ENCODE results near the gene RNF208.

The RNF208 gene

GRCh38 chr9:137206602-137207001 is 15.4 kb downstream of the RNF208 start:
- H3K9me3 Mint-ChIP-seq, result no peaks in the 10 kb centered on the region
- H3K4me3 Mint-ChIP-seq, result peak overlapping the region; percentile 95
- peaks cover 25% of the 10 kb centered on the region for H3K4me1 Mint-ChIP-seq (ENCODE audit: low read depth)
- no peaks in the 10 kb centered on the region for H3K27me3 Mint-ChIP-seq (ENCODE audit: low read depth)
- DNase-seq (ENCODE audit: low spot score), result no peak
- H3K27ac Mint-ChIP-seq, result peak overlapping the region; percentile 92
- H3K36me3 Mint-ChIP-seq (ENCODE audit: low read depth), result peaks cover 14% of the 10 kb centered on the region

- Mint-ChIP-seq H3K27me3 (ENCODE audit: low read depth) (no peaks in the 10 kb centered on the region), H3K9me3 (no peaks in the 10 kb centered on the region)
Observed at GRCh38 chr9:137205126-137206069, 16.6 kb downstream of the RNF208 start, which contains the start of the genes NDOR1 and TMEM203. NDOR1 (plus strand) TSS chr9:137205700; CDS start chr9:137205778, 78 bp downstream. TMEM203 (minus strand) TSS chr9:137205648; CDS start chr9:137205414, 234 bp downstream.

GRCh38 chr9:137204731-137205125 is 17.3 kb downstream of the RNF208 start:
- H3K4me1 Mint-ChIP-seq (ENCODE audit: low read depth), result peaks cover 29% of the 10 kb centered on the region
- no peaks in the 10 kb centered on the region for H3K27me3 Mint-ChIP-seq (ENCODE audit: low read depth)
- no peaks in the 10 kb centered on the region for H3K9me3 Mint-ChIP-seq
- H3K36me3 Mint-ChIP-seq (ENCODE audit: low read depth), result peaks cover 12% of the 10 kb centered on the region
- H3K4me3 Mint-ChIP-seq, result peak overlapping the region; percentile 95
- DNase-seq (ENCODE audit: low spot score), result no peak
- H3K27ac Mint-ChIP-seq, result peak overlapping the region; percentile 93

More at GRCh38 chr9:137205126-137206069, 16.6 kb downstream of the RNF208 start, which contains the start of the genes NDOR1 and TMEM203:
- H3K36me3 Mint-ChIP-seq (ENCODE audit: low read depth), result peaks cover 14% of the 10 kb centered on the region
- peak within 1 kb of the TSS; percentile 93 for H3K27ac Mint-ChIP-seq
- peak within 1 kb of the TSS; percentile 95 for H3K4me3 Mint-ChIP-seq
- peaks cover 29% of the 10 kb centered on the region for H3K4me1 Mint-ChIP-seq (ENCODE audit: low read depth)
- DNase-seq (ENCODE audit: low spot score), result peak; percentile 94

GRCh38 chr9:137202966-137203365 is 19.1 kb downstream of the RNF208 start:
- peaks cover 31% of the 10 kb centered on the region for H3K4me1 Mint-ChIP-seq (ENCODE audit: low read depth)
- DNase-seq (ENCODE audit: low spot score), result no peak
- H3K9me3 Mint-ChIP-seq, result no peaks in the 10 kb centered on the region
- peaks cover 9% of the 10 kb centered on the region for H3K36me3 Mint-ChIP-seq (ENCODE audit: low read depth)
- no peaks in the 10 kb centered on the region for H3K27me3 Mint-ChIP-seq (ENCODE audit: low read depth)
- no peak overlapping the region for H3K4me3 Mint-ChIP-seq
- no peak overlapping the region for H3K27ac Mint-ChIP-seq

GRCh38 chr9:137201205-137201868 is 20.7 kb downstream of the RNF208 start:
- DNase-seq (ENCODE audit: low spot score), result no peak
- Mint-ChIP-seq H3K9me3 (no peaks in the 10 kb centered on the region), H3K36me3 (ENCODE audit: low read depth) (peaks cover 4% of the 10 kb centered on the region), H3K4me3 (peak overlapping the region; percentile 82), H3K27me3 (ENCODE audit: low read depth) (no peaks in the 10 kb centered on the region), H3K4me1 (ENCODE audit: low read depth) (peaks cover 21% of the 10 kb centered on the region), H3K27ac (peak overlapping the region; percentile 72)

- Mint-ChIP-seq H3K27me3 (ENCODE audit: low read depth) (no peaks in the 10 kb centered on the region), H3K4me1 (ENCODE audit: low read depth) (peaks cover 21% of the 10 kb centered on the region), H3K9me3 (no peaks in the 10 kb centered on the region), H3K36me3 (ENCODE audit: low read depth) (peaks cover 4% of the 10 kb centered on the region), H3K27ac (peak within 1 kb of the TSS; percentile 72), H3K4me3 (peak within 1 kb of the TSS; percentile 83)
- DNase-seq (ENCODE audit: low spot score), result peak; percentile 99
Observed at GRCh38 chr9:137200311-137201204, 21.5 kb downstream of the RNF208 start, which contains the start of gene TPRN. TPRN (minus strand) TSS chr9:137200741; CDS start chr9:137200711, 30 bp downstream.

GRCh38 chr9:137199411-137200121 is 22.5 kb downstream of the RNF208 start:
- H3K27me3 Mint-ChIP-seq (ENCODE audit: low read depth), result no peaks in the 10 kb centered on the region
- peak overlapping the region; percentile 55 for H3K27ac Mint-ChIP-seq
- DNase-seq (ENCODE audit: low spot score), result no peak
- H3K9me3 Mint-ChIP-seq, result no peaks in the 10 kb centered on the region
- H3K4me3 Mint-ChIP-seq, result peak overlapping the region; percentile 83
- peaks cover 18% of the 10 kb centered on the region for H3K4me1 Mint-ChIP-seq (ENCODE audit: low read depth)
- peaks cover 4% of the 10 kb centered on the region for H3K36me3 Mint-ChIP-seq (ENCODE audit: low read depth)

- Mint-ChIP-seq H3K4me3 (no peak overlapping the region), H3K36me3 (ENCODE audit: low read depth) (peaks cover 4% of the 10 kb centered on the region), H3K9me3 (no peaks in the 10 kb centered on the region), H3K27ac (no peak overlapping the region), H3K4me1 (ENCODE audit: low read depth) (peaks cover 13% of the 10 kb centered on the region), H3K27me3 (ENCODE audit: low read depth) (no peaks in the 10 kb centered on the region)
- DNase-seq (ENCODE audit: low spot score), result no peak
Observed at GRCh38 chr9:137198902-137199283, 23.1 kb downstream of the RNF208 start.

- no peak overlapping the region for H3K4me3 Mint-ChIP-seq
- no peak overlapping the region for H3K27ac Mint-ChIP-seq
- H3K27me3 Mint-ChIP-seq (ENCODE audit: low read depth), result no peaks in the 10 kb centered on the region
- peaks cover 12% of the 10 kb centered on the region for H3K4me1 Mint-ChIP-seq (ENCODE audit: low read depth)
- H3K9me3 Mint-ChIP-seq, result no peaks in the 10 kb centered on the region
- peaks cover 4% of the 10 kb centered on the region for H3K36me3 Mint-ChIP-seq (ENCODE audit: low read depth)
- DNase-seq (ENCODE audit: low spot score), result no peak
Observed at GRCh38 chr9:137198051-137198901, 23.8 kb downstream of the RNF208 start.

GRCh38 chr9:137195525-137196220 is 26.4 kb downstream of the RNF208 start:
- no peak overlapping the region for H3K4me3 Mint-ChIP-seq
- no peaks in the 10 kb centered on the region for H3K9me3 Mint-ChIP-seq
- no peaks in the 10 kb centered on the region for H3K27me3 Mint-ChIP-seq (ENCODE audit: low read depth)
- H3K36me3 Mint-ChIP-seq (ENCODE audit: low read depth), result peaks cover 8% of the 10 kb centered on the region
- H3K27ac Mint-ChIP-seq, result no peak overlapping the region
- peaks cover 3% of the 10 kb centered on the region for H3K4me1 Mint-ChIP-seq (ENCODE audit: low read depth)
- no peak for DNase-seq (ENCODE audit: low spot score)

GRCh38 chr9:137194909-137195308 is 27.1 kb downstream of the RNF208 start:
- Mint-ChIP-seq H3K9me3 (no peaks in the 10 kb centered on the region), H3K27ac (no peak overlapping the region), H3K4me3 (no peak overlapping the region), H3K36me3 (ENCODE audit: low read depth) (peaks cover 10% of the 10 kb centered on the region), H3K4me1 (ENCODE audit: low read depth) (peaks cover 3% of the 10 kb centered on the region), H3K27me3 (ENCODE audit: low read depth) (no peaks in the 10 kb centered on the region)
- no peak for DNase-seq (ENCODE audit: low spot score)

GRCh38 chr9:137194388-137194787 is 27.7 kb downstream of the RNF208 start:
- no peak overlapping the region for H3K27ac Mint-ChIP-seq
- H3K27me3 Mint-ChIP-seq (ENCODE audit: low read depth), result no peaks in the 10 kb centered on the region
- H3K4me1 Mint-ChIP-seq (ENCODE audit: low read depth), result peaks cover 4% of the 10 kb centered on the region
- no peaks in the 10 kb centered on the region for H3K9me3 Mint-ChIP-seq
- H3K4me3 Mint-ChIP-seq, result no peak overlapping the region
- DNase-seq (ENCODE audit: low spot score), result no peak
- H3K36me3 Mint-ChIP-seq (ENCODE audit: low read depth), result peaks cover 12% of the 10 kb centered on the region

All from T-helper 2 cell treated with Interferon-gamma antibody and Interleukin-4, amounts not matched to agents 5 μg/mL and 100 μg/mL, for 36 hours (primary cell).